Endothelial cell of umbilical vein (primary cell): ENCODE measurements around the gene PGF. TPM values are rescaled to one million over a fixed set of nuclear protein-coding genes. Genes with fewer than 3 reads are reported as not detected.

Experiments used
- BruUV-seq: library from RNA; stranded (reverse); fragments of 400-500 nt; replicated peaks from 2 replicates; lab custom pipeline; 2021; lab: Mats Ljungman, UMichigan
- CTCF ChIA-PET: fragments of 300-600, 350-600 bp; sonication (Branson Sonifier 250); formaldehyde crosslinking; loops from one replicate; lab custom pipeline; 2021; ENCODE audit warnings: antibody characterized with exemption, inconsistent platforms; lab: Charles Lee
- POLR2A ChIA-PET: fragments of 300-600, 350-600 bp; sonication (Branson Sonifier 250); formaldehyde crosslinking; loops from one replicate; lab custom pipeline; 2021; ENCODE audit warnings: antibody characterized with exemption, inconsistent platforms; lab: Charles Lee
- DNase-seq: peaks from one replicate; pipeline ENCODE4 v3.0.0-alpha.2; 2011; ENCODE audit warnings: low read depth, low spot score
- FAIRE-seq: peaks from 2 replicates; lab custom pipeline; 2011; peaks lifted over from hg19 to GRCh38; lab: Jason Lieb, UNC
- H2AFZ ChIP-seq: 2 replicates; pipeline ENCODE4 v1.6.0; 2012; ENCODE audit warnings: low read depth, low read length, control low read depth, inconsistent platforms
- H3K27ac ChIP-seq: 2 replicates; pipeline ENCODE4 v1.5.1; 2011; ENCODE audit warnings: low read depth, mild to moderate bottlenecking, control low read depth, low read length, moderate library complexity; ENCODE audit not compliant: insufficient read depth
- H3K27me3 ChIP-seq, 2 experiments: 2 replicates each; pipeline versions ENCODE4 v1.6.0 to v1.6.1; 2011; ENCODE audit warnings: low read length in 2 of 2, mixed read lengths in 1 of 2; ENCODE audit not compliant: control insufficient read depth in 2 of 2, insufficient read depth in 2 of 2
- H3K36me3 ChIP-seq, 2 experiments: 2 replicates in 1 of 2; 3 replicates in 1 of 2; pipeline ENCODE4 v1.5.1; 2011; ENCODE audit warnings: low read length in 2 of 2, mild to moderate bottlenecking in 1 of 2, moderate library complexity in 1 of 2; ENCODE audit not compliant: control insufficient read depth in 2 of 2, insufficient read depth in 2 of 2; ENCODE audit errors: extremely low read depth in 1 of 2
- H3K4me1 ChIP-seq: 3 replicates; pipeline ENCODE4 v1.5.1; 2011; ENCODE audit warnings: mild to moderate bottlenecking, low read length; ENCODE audit not compliant: control insufficient read depth, insufficient read depth; ENCODE audit errors: extremely low read depth
- H3K4me2 ChIP-seq: 2 replicates; pipeline ENCODE4 v1.6.1; 2011; ENCODE audit warnings: low read length, control low read depth, mixed read lengths; ENCODE audit not compliant: insufficient read depth
- H3K4me3 ChIP-seq, 3 experiments: fragments of 200-600 bp in 1 of 3; sonication (generic), shearing (Covaris generic) in 1 of 3; replicated peaks in 1 of 3; 2 replicates each; pipeline ENCODE4 v1.5.1; 2011 to 2016; ENCODE audit warnings: control low read depth in 3 of 3, low read length in 3 of 3, mild to moderate bottlenecking in 2 of 3, inconsistent platforms in 1 of 3, low read depth in 1 of 3, moderate library complexity in 1 of 3; ENCODE audit not compliant: insufficient read depth in 1 of 3
- H3K79me2 ChIP-seq: 2 replicates; pipeline ENCODE4 v1.6.0; 2012; ENCODE audit warnings: low read length, inconsistent platforms; ENCODE audit not compliant: control insufficient read depth, insufficient read depth
- H3K9ac ChIP-seq: replicated peaks from 2 replicates; pipeline ENCODE3; 2011; ENCODE audit warnings: low read length, control low read depth; ENCODE audit not compliant: insufficient read depth; ENCODE audit errors: extremely low read depth
- H3K9me1 ChIP-seq: replicated peaks from 3 replicates; pipeline ENCODE4 v1.6.0; 2011; ENCODE audit warnings: mild to moderate bottlenecking, low read length; ENCODE audit not compliant: control insufficient read depth, insufficient read depth; ENCODE audit errors: extremely low read depth
- H3K9me3 ChIP-seq: replicated peaks from 2 replicates; pipeline ENCODE4 v1.5.1; 2012; ENCODE audit warnings: low read length, inconsistent platforms; ENCODE audit not compliant: control insufficient read depth, insufficient read depth
- H4K20me1 ChIP-seq: replicated peaks from 2 replicates; pipeline ENCODE3; 2011; ENCODE audit warnings: mild to moderate bottlenecking, low read length; ENCODE audit not compliant: control insufficient read depth, insufficient read depth; ENCODE audit errors: extremely low read depth
- EZH2 ChIP-seq: IDR thresholded peaks from 2 replicates; pipeline ENCODE4 v1.6.1; 2012; ENCODE audit warnings: borderline replicate concordance, low read depth, mild to moderate bottlenecking, moderate library complexity, low read length, inconsistent platforms; ENCODE audit not compliant: severe bottlenecking
- FOS ChIP-seq: IDR thresholded peaks from 2 replicates; pipeline ENCODE4 v1.6.1; 2011; ENCODE audit warnings: mild to moderate bottlenecking, low read length, moderate library complexity, borderline replicate concordance; ENCODE audit not compliant: insufficient read depth
- GATA2 ChIP-seq: IDR thresholded peaks from 2 replicates; pipeline ENCODE4 v1.7.0; 2011; ENCODE audit warnings: low read depth, mild to moderate bottlenecking, moderate library complexity, mixed read lengths, low read length; ENCODE audit not compliant: insufficient read length, insufficient read depth
- JUN ChIP-seq: IDR thresholded peaks from 2 replicates; pipeline ENCODE4 v1.6.1; 2011; ENCODE audit warnings: borderline replicate concordance, low read depth; ENCODE audit not compliant: insufficient read length, insufficient read depth
- MYC ChIP-seq: IDR thresholded peaks from one replicate; pipeline ENCODE4 v1.6.1; 2011; ENCODE audit warnings: mild to moderate bottlenecking, low read depth, low read length
- POLR2A ChIP-seq: IDR thresholded peaks from 2 replicates; pipeline ENCODE4 v1.6.1; 2012; ENCODE audit warnings: low read depth, mild to moderate bottlenecking, control low read depth, low read length
- POLR2AphosphoS5 ChIP-seq: IDR thresholded peaks from 2 replicates; pipeline ENCODE4 v1.6.1; 2012; ENCODE audit warnings: low read depth, mild to moderate bottlenecking, control low read depth, low read length, moderate library complexity; ENCODE audit not compliant: insufficient read depth
- dilution Hi-C: fragments of 300-500 bp; cut with MboI; formaldehyde crosslinking; loops from one replicate; pipeline ENCODE4 v1.15.0; 2019; ENCODE audit warnings: low sequenced_read_pairs; ENCODE audit not compliant: extremely low pct_ligation_motif_present
- intact Hi-C: fragments of 100-400 bp; cut with micrococcal nuclease; formaldehyde crosslinking; loops from one replicate; pipeline ENCODE4 v1.10.0; 2022
- polyA plus RNA-seq, 4 experiments: library from polyadenylated mRNA; depleted of rRNA in 3 of 4; stranded (reverse) in 3 of 4; unstranded in 1 of 4; fragments of >200 nt; gene quantifications; 2 replicates each; pipeline versions ENCODE4 v1.2.1 to v1.2.3, GENCODE V29; 2011 to 2012; ENCODE audit warnings: missing spikeins in 1 of 4
- total RNA-seq: library from RNA; stranded (reverse); gene quantifications from 2 replicates; pipeline ENCODE4 v1.2.3, GENCODE V29; 2021
- TF ChIP-seq, protein P1 (sequence below): IDR thresholded peaks from 2 replicates; pipeline ENCODE4 v1.6.1; 2011; ENCODE audit not compliant: insufficient read depth, insufficient read length
- TF ChIP-seq, protein P2 (sequence below), 2 donors: IDR thresholded peaks; 1 replicate in 1 of 2; 2 replicates in 1 of 2; pipeline ENCODE4 v1.5.1; 2011; ENCODE audit warnings: low read length in 2 of 2, mild to moderate bottlenecking in 2 of 2, moderate library complexity in 2 of 2, control low read depth in 1 of 2, inconsistent platforms in 1 of 2, low read depth in 1 of 2; ENCODE audit not compliant: insufficient read depth in 1 of 2; ENCODE audit errors: extremely low read depth in 1 of 2

PGF gene
- total and polyA plus RNA-seq, 2 donors (not counting 3 experiments of a cell fraction or from before 2014, with no cell fraction given) = 89.0 to 206 TPM

DNA sequence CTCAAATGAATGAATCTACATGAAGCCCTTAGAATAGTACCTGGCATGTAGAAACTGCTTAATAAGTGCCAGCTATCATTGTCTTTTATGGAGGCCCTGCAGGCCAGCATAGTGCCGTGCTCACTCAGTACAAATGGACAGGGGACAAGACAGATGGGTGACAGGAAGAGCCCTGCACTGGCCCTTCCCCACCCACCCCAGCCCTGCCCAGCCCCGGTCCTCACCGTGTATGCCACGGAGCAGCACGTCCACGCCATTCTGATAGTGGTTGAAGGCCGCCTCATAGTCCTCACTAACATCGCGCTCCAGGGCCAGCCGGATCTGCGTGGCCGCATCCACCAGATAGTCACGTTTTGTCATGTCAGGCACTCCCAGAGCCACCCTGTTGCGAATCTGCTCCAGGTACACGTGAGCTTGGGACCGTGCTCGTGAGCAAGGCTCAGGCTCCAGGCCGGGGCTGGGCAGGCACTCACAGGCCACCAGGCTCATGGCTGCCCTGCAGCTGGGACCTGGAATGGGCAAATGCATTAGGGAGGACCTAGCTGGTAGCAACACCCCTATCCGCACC is 34.3 kb downstream of the PGF start:
- H3K4me3 ChIP-seq = no peak overlapping the region
- no TSS peak for BruUV-seq
- intact Hi-C loops (no loop called here), dilution Hi-C loops (no loop called here)
- DNase-seq = no peak
- no peaks in the 10 kb centered on the region for H3K9me1 ChIP-seq
- H3K9ac ChIP-seq = no peak overlapping the region
- FAIRE-seq = no peak
- TF ChIP-seq MYC (no peak), POLR2AphosphoS5 (no peak), EZH2 (no peak), FOS (no peak), GATA2 (no peak), POLR2A (no peak), JUN (no peak)
- TF ChIP-seq, protein P1, sequence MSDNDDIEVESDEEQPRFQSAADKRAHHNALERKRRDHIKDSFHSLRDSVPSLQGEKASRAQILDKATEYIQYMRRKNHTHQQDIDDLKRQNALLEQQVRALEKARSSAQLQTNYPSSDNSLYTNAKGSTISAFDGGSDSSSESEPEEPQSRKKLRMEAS = no peak
- TF ChIP-seq, protein P2, sequence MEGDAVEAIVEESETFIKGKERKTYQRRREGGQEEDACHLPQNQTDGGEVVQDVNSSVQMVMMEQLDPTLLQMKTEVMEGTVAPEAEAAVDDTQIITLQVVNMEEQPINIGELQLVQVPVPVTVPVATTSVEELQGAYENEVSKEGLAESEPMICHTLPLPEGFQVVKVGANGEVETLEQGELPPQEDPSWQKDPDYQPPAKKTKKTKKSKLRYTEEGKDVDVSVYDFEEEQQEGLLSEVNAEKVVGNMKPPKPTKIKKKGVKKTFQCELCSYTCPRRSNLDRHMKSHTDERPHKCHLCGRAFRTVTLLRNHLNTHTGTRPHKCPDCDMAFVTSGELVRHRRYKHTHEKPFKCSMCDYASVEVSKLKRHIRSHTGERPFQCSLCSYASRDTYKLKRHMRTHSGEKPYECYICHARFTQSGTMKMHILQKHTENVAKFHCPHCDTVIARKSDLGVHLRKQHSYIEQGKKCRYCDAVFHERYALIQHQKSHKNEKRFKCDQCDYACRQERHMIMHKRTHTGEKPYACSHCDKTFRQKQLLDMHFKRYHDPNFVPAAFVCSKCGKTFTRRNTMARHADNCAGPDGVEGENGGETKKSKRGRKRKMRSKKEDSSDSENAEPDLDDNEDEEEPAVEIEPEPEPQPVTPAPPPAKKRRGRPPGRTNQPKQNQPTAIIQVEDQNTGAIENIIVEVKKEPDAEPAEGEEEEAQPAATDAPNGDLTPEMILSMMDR (IDR thresholded peaks at IDR 0.05; ENCODE audit: extremely low read depth in 1 of 2, insufficient read depth in 1 of 2, low read depth in 1 of 2, low read length in 2 of 2) = no peak
- no peaks in the 10 kb centered on the region for H3K36me3 ChIP-seq
- ChIA-PET CTCF (interaction anchor here (0.8 to 4.5 kb wide), 4 partner anchors 19 to 168 kb away, joined by 3 to 38 read pairs (median 14); no protein-coding TSS in a partner anchor), POLR2A (no interaction called here)
- H2AFZ ChIP-seq = no peak overlapping the region
- no peaks in the 10 kb centered on the region for H3K27me3 ChIP-seq
- H3K4me2 ChIP-seq = no peak overlapping the region
- H3K27ac ChIP-seq = no peak overlapping the region
- H3K9me3 ChIP-seq = no peaks in the 10 kb centered on the region
- H3K4me1 ChIP-seq = peaks cover 5% of the 10 kb centered on the region
- no peaks in the 10 kb centered on the region for H4K20me1 ChIP-seq
- H3K79me2 ChIP-seq = no peaks in the 10 kb centered on the region
